ENCODE data around the gene TMEM74B. TPM values are rescaled to one million over a fixed set of nuclear protein-coding genes. Genes with fewer than 3 reads are reported as not detected.

Gene TMEM74B
- total and polyA plus RNA-seq, 4 donors = 0.14 to 3.4 (median 0.59) TPM

GRCh38 chr20:1163105-1163504 is 21.7 kb downstream of the TMEM74B start:
- Histone ChIP-seq H3K4me3 (ENCODE audit: low read depth in 1 of 3, low read length in 3 of 3) (no peak overlapping the region), H3K9ac (ENCODE audit: low read depth in 1 of 2, low read length in 2 of 2) (no peak overlapping the region), H3K27me3 (ENCODE audit: control insufficient read depth in 4 of 4, insufficient read depth in 4 of 4, low read length in 3 of 4) (no peaks in the 10 kb centered on the region), H3K9me3 (ENCODE audit: control insufficient read depth in 4 of 4, low read length in 3 of 4) (no peaks in the 10 kb centered on the region), H3K4me1 (ENCODE audit: control insufficient read depth in 4 of 4, insufficient read depth in 4 of 4, low read length in 3 of 4) (no peaks in the 10 kb centered on the region), H3K36me3 (ENCODE audit: control insufficient read depth in 4 of 4, insufficient read depth in 3 of 4, low read depth in 1 of 4, low read length in 3 of 4) (peaks cover 9 to 76% (median 64%) of the 10 kb centered on the region in 4 donors), H3K27ac (ENCODE audit: low read depth in 1 of 2, low read length in 2 of 2) (no peak overlapping the region)
- peak; percentile 12 for DNase-seq (ENCODE audit: low spot score)
- 94% methylated on average over 6 of the region's 6 CpGs for WGBS
- TF ChIP-seq NR2F2 (IDR thresholded peaks at IDR 0.05) (no peak), CTCF (IDR thresholded peaks at IDR 0.05; ENCODE audit: low read depth, low read length, missing input control) (no peak), TAF1 (conservative IDR thresholded peaks at IDR 0.05) (no peak), RAD21 (IDR thresholded peaks at IDR 0.05) (no peak), RXRA (IDR thresholded peaks at IDR 0.05) (no peak), SP1 (IDR thresholded peaks at IDR 0.05) (no peak), HNF4A (conservative IDR thresholded peaks at IDR 0.05) (no peak)

GRCh38 chr20:1160991-1161390 is 23.8 kb downstream of the TMEM74B start:
- TF ChIP-seq HNF4G (IDR thresholded peaks at IDR 0.05) (no peak), SP1 (IDR thresholded peaks at IDR 0.05) (no peak), GABPA (IDR thresholded peaks at IDR 0.05 in 1 of 2, conservative IDR thresholded peaks at IDR 0.05 in 1 of 2) (no peak), HNF4A (conservative IDR thresholded peaks at IDR 0.05) (no peak), FOXA2 (IDR thresholded peaks at IDR 0.05) (no peak), ZBTB33 (IDR thresholded peaks at IDR 0.05) (no peak), RAD21 (IDR thresholded peaks at IDR 0.05) (no peak), EGR1 (IDR thresholded peaks at IDR 0.05; ENCODE audit: low read depth in 2 of 2) (no peak)
- TF ChIP-seq, protein P1, sequence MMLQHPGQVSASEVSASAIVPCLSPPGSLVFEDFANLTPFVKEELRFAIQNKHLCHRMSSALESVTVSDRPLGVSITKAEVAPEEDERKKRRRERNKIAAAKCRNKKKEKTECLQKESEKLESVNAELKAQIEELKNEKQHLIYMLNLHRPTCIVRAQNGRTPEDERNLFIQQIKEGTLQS (IDR thresholded peaks at IDR 0.05) = no peak
- Histone ChIP-seq H3K4me1 (ENCODE audit: control insufficient read depth in 4 of 4, insufficient read depth in 4 of 4, low read length in 3 of 4) (no peaks in the 10 kb centered on the region), H3K4me3 (ENCODE audit: low read depth in 1 of 3, low read length in 3 of 3) (no peak overlapping the region), H3K9ac (ENCODE audit: low read depth in 1 of 2, low read length in 2 of 2) (no peak overlapping the region), H3K36me3 (ENCODE audit: control insufficient read depth in 4 of 4, insufficient read depth in 3 of 4, low read depth in 1 of 4, low read length in 3 of 4) (peaks cover 9 to 56% (median 50%) of the 10 kb centered on the region in 4 donors), H3K27ac (ENCODE audit: low read depth in 1 of 2, low read length in 2 of 2) (no peak overlapping the region), H3K9me3 (ENCODE audit: control insufficient read depth in 4 of 4, low read length in 3 of 4) (no peaks in the 10 kb centered on the region), H3K27me3 (ENCODE audit: control insufficient read depth in 4 of 4, insufficient read depth in 4 of 4, low read length in 3 of 4) (no peaks in the 10 kb centered on the region)
- DNase-seq (ENCODE audit: low spot score) = peak; percentile 28
- over 99% methylated on average over 12 of the region's 12 CpGs for WGBS

- Histone ChIP-seq H3K9me3 (ENCODE audit: control insufficient read depth in 4 of 4, low read length in 3 of 4) (no peaks in the 10 kb centered on the region), H3K27me3 (ENCODE audit: control insufficient read depth in 4 of 4, insufficient read depth in 4 of 4, low read length in 3 of 4) (no peaks in the 10 kb centered on the region), H3K4me3 (ENCODE audit: low read depth in 1 of 3, low read length in 3 of 3) (no peak overlapping the region), H3K4me1 (ENCODE audit: control insufficient read depth in 4 of 4, insufficient read depth in 4 of 4, low read length in 3 of 4) (no peaks in the 10 kb centered on the region), H3K9ac (ENCODE audit: low read depth in 1 of 2, low read length in 2 of 2) (no peak overlapping the region), H3K36me3 (ENCODE audit: control insufficient read depth in 4 of 4, insufficient read depth in 3 of 4, low read depth in 1 of 4, low read length in 3 of 4) (peaks cover 10 to 55% (median 46%) of the 10 kb centered on the region in 4 donors), H3K27ac (ENCODE audit: low read depth in 1 of 2, low read length in 2 of 2) (no peak overlapping the region)
- no peak for DNase-seq (ENCODE audit: low spot score)
- 97% methylated on average over 10 of the region's 10 CpGs for WGBS
- TF ChIP-seq REST (IDR thresholded peaks at IDR 0.05) (no peak), SP1 (IDR thresholded peaks at IDR 0.05) (no peak), GABPA (IDR thresholded peaks at IDR 0.05 in 1 of 2, conservative IDR thresholded peaks at IDR 0.05 in 1 of 2) (no peak), RAD21 (IDR thresholded peaks at IDR 0.05) (no peak), ZBTB33 (IDR thresholded peaks at IDR 0.05) (no peak), FOXA2 (IDR thresholded peaks at IDR 0.05) (no peak), TAF1 (conservative IDR thresholded peaks at IDR 0.05) (no peak), HNF4A (conservative IDR thresholded peaks at IDR 0.05) (no peak), RXRA (IDR thresholded peaks at IDR 0.05) (no peak), YY1 (IDR thresholded peaks at IDR 0.05) (no peak), FOXA1 (IDR thresholded peaks at IDR 0.05) (no peak)
- TF ChIP-seq, protein P1 (IDR thresholded peaks at IDR 0.05) = no peak
- TF ChIP-seq, protein P2, sequence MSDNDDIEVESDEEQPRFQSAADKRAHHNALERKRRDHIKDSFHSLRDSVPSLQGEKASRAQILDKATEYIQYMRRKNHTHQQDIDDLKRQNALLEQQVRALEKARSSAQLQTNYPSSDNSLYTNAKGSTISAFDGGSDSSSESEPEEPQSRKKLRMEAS (IDR thresholded peaks at IDR 0.05) = no peak
Observed at GRCh38 chr20:1160496-1160895, 24.3 kb downstream of the TMEM74B start.

Data from liver (tissue), 9 donors.